GM12874 (cell line): ENCODE results near the gene SLC36A3.

ENCODE experiments used
- TF ChIP-seq, protein P1 (sequence below): IDR thresholded peaks from 2 replicates; pipeline ENCODE4 v1.5.1; 2011; ENCODE audit warnings: low read depth, mild to moderate bottlenecking, control low read depth, low read length, moderate library complexity; ENCODE audit not compliant: insufficient read depth

SLC36A3 gene

DNA sequence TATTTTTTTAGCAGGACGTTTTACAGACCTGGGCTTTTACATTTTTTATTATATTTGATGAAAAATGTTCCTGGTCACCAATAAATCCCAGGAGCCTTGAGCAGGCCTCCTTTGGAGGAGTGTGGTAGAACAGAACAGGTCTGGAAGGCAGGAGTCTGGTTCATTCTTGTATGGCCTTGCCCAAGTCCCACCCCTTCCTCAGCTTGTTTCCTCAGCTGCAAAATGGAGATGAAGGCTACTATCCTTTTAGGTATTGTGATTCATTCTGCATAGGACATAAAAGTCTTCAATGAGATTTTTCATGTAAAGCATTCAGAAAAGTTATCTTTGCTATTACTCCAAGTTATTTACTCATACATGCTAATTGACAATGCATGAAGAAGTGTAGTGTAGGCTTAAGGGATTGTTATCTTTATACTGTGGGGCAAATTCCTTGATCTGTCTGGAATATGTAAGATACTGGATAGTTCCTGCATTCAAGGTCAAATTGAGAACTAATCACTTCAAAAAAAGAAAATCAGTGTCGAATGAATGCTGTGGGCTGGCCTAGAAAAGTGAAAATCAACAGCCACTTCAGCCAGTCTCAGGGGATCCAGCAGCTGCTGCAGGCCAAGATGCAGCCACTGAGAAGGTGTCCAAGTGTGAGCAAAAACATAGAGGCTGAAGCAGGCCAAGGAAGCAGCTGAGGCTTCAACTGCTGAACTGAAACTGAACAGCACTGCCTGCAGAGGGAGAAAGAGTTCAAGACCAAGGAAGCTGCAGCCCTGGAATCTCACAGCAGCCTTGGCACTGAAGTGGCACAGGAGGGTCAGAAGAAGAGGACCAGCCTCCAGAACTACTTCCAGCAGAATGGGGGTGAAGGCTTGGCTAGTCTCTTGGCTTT is 15.5 kb upstream of the SLC36A3 start:
- TF ChIP-seq, protein P1, sequence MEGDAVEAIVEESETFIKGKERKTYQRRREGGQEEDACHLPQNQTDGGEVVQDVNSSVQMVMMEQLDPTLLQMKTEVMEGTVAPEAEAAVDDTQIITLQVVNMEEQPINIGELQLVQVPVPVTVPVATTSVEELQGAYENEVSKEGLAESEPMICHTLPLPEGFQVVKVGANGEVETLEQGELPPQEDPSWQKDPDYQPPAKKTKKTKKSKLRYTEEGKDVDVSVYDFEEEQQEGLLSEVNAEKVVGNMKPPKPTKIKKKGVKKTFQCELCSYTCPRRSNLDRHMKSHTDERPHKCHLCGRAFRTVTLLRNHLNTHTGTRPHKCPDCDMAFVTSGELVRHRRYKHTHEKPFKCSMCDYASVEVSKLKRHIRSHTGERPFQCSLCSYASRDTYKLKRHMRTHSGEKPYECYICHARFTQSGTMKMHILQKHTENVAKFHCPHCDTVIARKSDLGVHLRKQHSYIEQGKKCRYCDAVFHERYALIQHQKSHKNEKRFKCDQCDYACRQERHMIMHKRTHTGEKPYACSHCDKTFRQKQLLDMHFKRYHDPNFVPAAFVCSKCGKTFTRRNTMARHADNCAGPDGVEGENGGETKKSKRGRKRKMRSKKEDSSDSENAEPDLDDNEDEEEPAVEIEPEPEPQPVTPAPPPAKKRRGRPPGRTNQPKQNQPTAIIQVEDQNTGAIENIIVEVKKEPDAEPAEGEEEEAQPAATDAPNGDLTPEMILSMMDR = peak; percentile 24; the same call in 1 of the 2 replicates

DNA sequence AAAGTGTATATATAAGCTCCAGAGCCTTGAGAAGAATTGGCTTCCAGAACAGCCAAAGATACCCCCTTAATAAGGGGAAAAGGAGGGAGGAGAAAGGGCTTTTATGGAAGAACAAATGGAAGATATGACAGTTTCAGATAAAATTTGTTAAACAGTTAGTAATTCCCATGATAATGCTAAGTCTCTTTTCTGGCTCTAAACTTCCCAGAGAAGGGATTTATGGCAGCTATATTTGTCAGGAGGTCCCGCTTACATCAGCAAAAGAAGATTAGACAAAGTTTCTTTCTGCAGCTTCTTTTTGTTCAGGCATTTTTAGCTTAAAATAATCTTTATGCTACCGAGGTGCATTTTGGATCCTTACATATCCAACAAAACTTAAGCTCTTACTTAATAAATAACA is 14.3 kb upstream of the SLC36A3 start:
- TF ChIP-seq, protein P1 = no peak

DNA sequence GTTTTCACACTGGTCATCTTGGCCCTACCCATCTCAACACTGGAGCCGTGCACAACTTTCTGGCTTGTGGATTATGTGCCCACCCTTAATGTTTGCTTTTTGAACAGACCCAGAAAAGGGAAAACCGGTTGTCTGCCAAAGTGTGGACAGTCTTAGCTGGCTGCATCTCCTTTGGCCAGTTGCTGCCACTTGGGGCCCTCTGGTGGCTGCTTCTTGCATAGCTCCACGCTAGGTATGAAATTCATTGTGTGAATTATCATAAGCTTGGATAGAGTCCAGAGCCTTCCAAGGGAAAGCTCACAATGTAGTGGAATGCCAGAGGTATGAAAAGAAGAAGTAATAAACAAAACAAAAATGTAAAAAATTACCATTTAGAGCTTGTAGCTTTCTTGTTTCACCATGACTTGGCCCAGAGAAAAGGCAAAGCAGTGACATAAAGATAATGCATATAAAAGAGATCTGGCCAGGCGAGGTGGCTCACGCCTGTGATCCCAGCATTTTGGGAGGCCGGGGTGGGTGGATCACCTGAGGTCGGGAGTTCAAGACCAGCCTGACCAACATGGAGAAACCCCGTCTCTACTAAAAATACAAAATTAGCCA is 12.5 kb upstream of the SLC36A3 start:
- TF ChIP-seq, protein P1 = peak; percentile 89

DNA sequence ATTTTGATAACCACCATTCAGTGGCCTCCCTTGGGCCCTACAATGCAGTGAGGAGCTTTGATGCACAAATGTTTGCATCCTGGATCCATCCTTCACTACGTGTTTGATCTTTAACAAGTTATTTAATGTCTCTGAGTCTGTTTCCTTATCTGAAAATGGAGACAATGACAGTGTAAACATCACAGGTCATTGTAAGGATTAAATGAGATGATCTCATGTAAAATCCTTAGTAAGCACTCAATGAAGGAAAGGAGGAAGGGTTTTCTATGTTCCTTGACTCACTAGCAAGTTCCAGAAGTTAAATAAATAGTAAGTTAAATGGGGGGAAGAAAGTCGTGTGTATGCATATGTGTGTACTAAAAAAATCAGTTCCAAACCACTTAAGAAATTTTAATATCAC is 9.8 kb upstream of the SLC36A3 start:
- TF ChIP-seq, protein P1 = no peak

DNA sequence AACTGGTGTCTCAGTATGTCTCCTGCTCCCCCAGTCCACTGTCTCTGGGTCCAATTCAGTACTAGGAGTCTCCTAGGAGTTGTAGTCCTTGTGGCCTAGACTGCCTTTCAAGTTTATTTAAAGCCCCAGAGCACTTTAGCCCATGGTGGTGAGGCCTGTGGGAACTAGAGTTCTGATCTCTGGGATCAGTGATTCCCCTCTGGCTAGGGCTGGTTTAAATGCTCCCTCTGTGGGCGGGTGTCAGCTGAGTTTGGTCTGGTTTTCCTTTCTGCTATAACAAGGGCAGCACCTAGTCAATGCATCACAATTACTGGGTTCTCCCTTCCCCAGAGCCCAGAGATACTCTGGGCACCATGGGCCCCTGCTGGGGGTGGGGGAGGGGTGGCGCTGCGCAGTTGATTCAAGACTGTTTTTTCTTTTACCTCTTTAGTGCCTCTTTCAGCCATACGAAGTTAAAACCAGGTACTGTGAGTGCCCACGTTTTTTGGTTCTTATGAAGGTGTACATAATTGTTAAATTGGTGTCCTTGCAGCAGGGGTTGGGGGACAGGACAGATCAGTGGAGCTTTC is 9.3 kb upstream of the SLC36A3 start:
- TF ChIP-seq, protein P1 = no peak

DNA sequence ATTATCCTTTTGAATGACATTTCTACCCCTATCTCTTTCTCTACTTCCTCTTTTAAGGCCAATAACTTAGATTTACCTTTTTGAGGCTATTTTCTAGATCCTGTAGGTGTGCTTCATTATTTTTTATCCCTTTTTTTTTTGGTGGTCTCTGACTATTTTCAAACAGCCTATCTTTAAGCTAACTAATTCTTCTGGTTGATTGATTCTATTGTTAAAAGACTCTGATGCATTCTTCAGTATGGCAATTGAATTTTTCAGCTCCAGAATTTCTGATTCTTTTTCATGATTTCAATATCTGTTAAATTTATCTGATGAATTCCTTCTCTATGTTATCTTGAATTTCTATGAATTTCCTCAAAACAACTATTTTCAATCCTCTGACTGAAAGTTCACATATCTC is 7.4 kb upstream of the SLC36A3 start:
- TF ChIP-seq, protein P1 = no peak

DNA sequence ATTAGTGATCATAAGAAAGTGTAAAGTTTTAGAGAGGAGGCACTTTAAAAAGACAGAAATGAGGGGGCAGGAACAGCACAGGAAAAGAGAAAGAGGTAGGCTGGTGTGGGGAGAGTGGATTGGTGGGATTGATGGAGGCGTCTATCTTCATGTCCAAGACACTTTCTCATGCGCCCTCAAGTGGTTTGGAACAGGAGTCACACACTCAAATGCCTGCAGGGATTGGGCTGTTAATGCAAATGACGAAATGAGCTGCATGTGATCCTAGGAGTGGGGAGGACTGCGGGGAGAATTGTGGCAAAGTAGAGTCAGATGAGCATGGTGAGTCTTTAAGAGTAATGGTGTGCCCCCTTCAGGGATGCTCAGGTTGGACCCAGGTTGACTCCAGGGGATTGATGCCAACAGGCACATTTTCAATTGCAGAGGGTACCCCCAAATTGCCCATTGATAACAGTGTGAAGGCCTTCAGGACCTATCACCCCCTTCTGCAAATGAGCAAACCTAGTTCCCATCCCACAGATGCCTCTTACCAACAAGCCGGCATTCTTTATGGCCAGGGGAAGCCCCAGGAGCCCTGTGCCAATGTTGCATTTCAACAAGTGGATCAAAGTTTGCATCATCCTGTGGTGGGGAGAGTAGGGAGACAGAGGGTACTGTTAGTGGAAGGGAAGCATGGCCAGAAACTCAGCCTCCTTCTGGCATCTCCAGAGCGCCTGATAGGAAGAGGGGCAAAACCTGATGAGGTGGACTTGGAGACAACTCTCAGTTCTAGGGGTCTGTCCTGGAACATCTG is 5.3 kb downstream of the SLC36A3 start:
- TF ChIP-seq, protein P1 = peak; percentile 53
